ENCODE results near the gene FAM83G.
"Not testable (repeated sequence)": the region's sequence is repeated elsewhere in the genome, so short reads cannot be mapped to it uniquely, and the experiment has no call there.

Gene FAM83G, protein sequence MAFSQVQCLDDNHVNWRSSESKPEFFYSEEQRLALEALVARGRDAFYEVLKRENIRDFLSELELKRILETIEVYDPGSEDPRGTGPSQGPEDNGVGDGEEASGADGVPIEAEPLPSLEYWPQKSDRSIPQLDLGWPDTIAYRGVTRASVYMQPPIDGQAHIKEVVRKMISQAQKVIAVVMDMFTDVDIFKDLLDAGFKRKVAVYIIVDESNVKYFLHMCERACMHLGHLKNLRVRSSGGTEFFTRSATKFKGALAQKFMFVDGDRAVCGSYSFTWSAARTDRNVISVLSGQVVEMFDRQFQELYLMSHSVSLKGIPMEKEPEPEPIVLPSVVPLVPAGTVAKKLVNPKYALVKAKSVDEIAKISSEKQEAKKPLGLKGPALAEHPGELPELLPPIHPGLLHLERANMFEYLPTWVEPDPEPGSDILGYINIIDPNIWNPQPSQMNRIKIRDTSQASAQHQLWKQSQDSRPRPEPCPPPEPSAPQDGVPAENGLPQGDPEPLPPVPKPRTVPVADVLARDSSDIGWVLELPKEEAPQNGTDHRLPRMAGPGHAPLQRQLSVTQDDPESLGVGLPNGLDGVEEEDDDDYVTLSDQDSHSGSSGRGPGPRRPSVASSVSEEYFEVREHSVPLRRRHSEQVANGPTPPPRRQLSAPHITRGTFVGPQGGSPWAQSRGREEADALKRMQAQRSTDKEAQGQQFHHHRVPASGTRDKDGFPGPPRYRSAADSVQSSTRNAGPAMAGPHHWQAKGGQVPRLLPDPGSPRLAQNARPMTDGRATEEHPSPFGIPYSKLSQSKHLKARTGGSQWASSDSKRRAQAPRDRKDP

DNA sequence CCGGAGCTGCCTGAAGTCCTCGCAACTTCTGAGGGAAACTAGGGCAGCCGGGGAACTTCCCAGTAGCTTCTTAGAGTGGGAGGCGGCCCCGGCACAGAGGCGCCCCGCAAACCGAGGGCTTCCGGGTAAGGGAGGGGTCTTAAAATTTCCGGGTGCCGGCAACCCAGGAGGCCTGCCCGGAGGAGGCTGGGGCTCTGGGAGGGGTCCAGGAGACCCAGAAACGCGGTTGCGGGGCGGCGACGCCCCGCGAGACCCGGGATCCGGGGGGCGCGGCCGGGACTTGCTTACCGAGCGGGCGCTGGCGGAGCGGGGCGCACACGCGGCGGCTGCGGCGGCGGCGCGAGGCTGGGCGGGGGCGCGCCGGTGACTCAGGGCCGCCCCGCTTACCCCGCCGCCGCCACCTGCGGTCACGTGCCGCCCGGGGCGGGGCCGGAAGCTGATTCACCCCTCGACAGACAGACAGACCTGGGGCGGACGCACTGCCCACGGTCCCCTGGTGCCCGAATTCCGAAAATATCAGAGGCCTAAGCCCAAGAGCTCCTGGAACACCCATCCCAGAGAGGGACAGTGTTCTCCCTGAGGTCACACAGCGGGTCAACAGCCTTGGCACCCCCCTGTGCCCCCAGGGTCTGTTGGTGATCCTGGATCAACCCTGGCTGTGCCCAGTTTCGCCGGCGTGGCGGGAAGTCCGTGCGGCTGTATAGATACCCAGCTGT, at the start of gene FAM83G:
TSS of gene FAM83G (minus strand) at position 344 of the 716 bp plus-strand sequence. CDS start 723 bp downstream, outside the sequence.
- peak; percentile 74 for DNase-seq

DNA sequence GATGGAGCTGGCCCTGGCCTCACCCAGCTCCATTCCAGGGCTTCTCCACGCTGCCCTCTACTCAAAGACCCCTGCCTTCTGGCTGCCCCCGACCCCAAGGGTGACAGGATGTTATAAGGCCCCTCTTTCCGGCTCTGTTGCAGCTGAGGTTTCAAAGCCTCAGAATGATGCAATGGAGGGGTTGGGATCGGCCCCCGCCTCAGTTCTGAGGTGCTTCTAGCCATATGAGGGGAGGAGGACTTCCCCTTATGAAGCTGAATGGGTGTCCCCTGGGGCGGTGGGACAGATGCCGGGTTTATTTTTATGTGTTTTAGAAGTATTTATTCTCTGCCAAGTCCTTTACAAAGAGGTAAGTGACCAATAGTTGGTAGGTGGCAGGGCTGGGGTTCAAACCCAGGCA, 44.3 kb upstream of the FAM83G start:
- DNase-seq: not testable (repeated sequence)

DNA sequence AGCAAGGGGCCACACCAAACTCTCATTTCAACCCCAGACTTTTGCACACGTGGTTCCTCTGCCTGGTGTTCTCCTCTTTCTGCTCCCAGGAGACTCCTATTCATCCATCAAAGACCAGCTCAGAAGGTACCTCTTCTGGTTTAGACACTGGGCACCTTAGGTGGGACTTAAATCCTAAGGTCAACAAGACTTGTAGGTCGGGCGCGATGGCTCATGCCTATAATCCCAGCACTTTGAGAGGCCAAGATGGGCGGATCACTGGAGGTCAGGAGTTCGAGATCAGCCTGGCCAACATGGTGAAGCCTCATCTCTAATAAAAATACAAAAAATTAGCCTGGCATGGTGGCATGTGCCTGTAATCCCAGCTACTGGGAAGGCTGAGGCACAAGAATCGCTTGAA, 42.9 kb upstream of the FAM83G start:
- not testable (repeated sequence) for DNase-seq

DNA sequence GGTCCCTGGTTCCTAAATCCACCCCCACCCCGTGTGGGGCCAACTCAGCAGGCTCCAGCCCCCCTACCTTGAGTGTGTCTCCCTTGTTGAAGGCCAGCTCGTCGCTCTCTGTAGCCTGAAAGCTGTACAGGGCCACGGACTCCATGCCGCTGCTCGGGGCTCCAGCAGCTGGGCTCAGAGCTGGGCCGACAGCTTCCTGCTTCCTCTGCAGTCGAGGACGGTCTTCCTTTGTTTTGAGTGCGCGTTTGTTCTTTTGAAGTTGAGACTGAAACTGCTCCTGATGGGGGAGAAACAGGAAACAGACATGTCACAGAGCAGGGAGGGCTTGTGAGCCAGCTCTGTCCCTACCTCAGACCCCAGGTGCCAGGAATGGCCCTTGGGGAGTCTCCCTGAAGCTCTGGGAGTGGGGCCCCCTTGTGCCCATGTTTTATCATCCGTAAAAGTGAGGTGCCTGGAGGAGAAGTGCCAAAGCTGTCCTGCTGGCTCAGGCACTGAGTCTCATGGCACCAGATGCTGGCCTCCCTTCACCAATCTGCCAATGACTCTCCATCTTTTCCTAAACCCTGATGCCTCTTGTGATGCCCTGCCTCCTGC, 42.3 kb upstream of the FAM83G start, which contains the start of gene GRAP:
TSS of gene GRAP (minus strand) at position 176 of the 594 bp plus-strand sequence. CDS start at position 145, 31 bp downstream.
- DNase-seq: not testable (repeated sequence)

DNA sequence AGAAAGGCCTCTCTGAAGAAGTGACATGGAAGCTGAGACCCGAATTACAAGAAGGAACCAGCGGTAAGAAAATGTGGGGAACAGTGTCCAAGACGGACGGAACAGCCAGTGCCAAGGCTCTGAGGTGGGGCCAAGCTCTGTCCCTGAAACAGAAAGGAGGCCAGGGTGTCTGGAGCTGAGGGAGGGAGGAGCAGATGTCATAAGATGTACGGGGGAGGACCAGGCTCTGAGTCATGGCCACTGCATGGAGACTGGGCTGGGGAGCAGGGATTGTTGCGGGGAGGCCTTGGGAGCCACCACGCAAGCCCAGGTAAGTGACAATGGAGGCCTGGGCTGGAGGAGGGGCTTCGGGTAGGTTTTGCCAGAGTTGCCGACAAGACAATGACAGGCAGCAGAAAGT, 40.1 kb upstream of the FAM83G start:
- DNase-seq: not testable (repeated sequence)

DNA sequence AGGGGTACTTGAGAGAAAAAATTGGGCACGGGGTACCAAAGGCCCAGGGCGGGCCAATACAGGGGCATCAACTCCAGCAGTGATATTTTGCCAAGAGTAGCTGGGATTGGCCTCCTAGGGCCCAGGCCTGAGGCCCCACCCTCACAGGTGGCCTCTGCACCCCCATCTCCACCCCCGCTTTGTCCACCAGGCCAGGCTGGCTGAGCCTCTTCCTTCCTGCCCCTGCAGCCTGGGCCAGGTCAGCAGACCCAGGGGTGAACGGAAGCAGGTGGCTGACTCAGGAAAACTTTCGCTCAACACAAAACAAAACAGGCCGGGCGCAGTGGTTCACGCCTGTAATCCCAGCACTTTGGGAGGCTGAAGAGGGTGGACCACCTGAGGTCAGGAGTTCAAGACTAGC, 38.5 kb upstream of the FAM83G start:
- not testable (repeated sequence) for DNase-seq

DNA sequence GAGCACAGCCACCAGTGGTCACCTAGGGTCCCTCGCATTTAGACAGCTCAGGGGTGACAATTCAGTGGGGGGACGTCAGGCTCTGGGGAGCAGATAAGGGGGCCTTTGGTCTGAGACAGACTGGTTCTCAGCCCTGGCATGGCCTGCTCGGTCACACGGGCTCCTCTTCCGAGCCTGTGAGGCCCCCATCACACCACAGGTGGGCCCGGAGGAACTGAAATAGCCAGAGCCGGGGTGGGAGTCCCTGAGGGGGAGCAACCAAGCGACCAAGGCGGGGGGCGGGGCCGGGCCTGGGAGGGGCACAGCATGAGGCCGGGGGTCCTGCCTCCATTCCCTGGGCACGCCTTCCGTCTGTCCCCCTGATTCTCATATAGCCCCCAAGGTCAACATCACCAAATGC, 37.8 kb upstream of the FAM83G start:
- DNase-seq: not testable (repeated sequence)

DNA sequence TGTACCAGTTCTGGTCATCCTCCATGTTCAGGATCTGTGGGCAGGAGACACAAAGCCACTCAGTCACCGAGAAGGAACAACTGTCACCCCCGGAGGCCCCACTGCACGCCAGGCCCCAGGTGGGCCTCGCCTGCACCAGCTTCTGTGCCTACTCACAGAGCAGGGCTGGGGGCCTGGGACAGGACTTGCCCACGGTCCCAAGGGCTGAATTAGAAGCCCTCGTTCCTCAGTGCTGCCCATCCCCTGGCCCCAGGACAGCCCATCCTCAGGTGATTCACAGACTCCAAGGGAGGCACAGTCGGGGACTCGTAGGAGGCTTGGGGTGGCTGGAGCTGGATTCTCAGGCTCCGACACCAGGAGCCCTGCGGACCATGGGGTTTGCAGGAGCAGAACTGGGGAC, 37.3 kb upstream of the FAM83G start:
- not testable (repeated sequence) for DNase-seq

DNA sequence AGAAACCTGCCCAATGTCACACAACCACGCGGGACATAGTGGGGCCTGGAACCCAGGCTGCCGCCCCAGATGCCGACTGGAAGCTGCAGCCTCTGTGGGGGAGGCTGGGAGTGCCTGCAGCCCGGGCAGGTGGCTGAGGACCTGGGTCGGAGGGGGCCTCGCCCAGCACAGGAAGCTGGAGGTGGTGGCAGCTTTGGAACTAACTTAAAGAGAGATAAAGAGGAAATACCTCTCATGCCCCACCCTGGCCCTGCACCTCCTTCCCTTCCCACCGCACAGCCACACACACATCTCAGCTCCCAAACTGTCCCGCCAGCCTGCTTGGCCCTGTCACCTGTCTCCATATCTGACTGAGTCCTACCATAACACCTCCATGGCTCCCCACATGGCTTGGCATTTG, 35.8 kb upstream of the FAM83G start:
- DNase-seq: not testable (repeated sequence)

DNA sequence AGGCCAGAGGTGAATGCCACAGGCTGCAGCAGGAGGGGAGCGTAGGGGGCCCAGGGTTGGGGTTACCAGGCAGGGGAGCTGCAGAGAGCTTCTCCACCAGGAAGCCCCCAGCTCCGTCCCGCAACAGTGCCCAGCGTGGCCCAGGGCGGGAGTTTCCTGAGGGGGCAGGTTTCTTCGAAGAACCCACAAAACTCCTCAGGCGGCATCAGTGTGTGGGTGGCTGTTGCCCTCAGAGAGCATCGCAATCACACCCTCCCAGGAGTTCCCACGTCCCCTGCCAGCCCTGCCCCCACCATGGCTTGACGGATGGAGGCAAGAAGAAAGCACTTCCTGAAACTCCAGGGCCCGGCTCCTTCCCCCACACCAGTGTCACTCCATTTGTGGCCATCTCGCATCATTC, 34.2 kb upstream of the FAM83G start:
- not testable (repeated sequence) for DNase-seq

DNA sequence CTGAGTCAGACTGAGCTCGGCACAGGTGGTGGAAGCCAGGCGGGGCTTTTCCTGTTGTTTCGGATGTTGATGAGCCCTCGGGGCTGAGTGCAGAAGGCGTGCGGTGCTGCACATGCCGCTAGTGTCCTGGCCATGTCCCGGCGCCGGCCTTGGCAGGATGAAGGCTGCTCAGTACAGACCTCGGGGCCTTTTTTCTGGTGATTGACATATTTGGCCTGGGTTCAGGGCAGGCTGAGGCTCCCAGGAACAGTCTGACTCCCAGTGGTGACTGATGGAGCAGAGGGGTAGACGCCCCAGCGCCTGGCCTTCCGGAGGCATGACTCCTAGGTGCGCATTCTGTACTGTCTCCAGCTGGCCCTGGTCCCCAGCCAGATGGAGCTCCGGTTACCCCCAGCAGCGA, 33.4 kb upstream of the FAM83G start:
- DNase-seq: not testable (repeated sequence)

DNA sequence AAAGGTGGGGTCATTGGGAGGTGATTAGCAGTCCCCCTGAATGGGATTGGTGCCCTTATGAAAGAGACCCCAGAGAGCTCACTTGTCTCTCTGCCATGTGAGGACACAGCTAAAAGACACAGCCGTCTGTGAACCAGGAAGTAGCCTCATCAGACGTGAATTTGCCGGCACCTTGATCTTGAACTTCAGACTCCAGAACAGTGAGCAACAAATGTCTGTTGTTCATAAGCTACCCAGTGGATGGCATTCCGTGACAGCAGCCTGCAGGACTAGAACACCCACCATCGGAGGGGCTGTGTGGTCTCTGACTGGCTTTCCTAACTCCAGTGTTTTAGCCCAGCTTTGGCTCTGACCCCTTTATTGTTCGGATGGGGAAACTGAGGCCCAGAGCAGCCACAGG, 33.0 kb upstream of the FAM83G start:
- not testable (repeated sequence) for DNase-seq

DNA sequence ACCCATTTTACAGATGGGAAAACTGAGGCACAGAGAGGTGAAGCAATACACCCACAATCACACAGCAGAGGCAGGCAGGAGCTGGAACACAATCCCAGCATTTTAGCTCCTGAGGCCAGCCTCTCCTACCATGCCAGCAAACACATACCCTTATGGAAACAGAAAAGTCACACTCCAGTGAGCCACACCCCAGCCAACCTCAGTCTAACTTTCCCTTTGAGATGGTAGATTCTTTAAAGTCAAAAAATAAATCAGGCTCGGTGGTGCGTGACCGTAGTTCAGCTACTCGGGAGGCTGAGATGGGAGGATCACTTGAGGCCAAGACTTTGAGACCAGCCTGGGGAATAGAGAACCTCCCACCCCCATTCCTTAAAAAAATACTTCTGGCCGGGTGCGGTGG, 31.6 kb upstream of the FAM83G start:
- DNase-seq: not testable (repeated sequence)

DNA sequence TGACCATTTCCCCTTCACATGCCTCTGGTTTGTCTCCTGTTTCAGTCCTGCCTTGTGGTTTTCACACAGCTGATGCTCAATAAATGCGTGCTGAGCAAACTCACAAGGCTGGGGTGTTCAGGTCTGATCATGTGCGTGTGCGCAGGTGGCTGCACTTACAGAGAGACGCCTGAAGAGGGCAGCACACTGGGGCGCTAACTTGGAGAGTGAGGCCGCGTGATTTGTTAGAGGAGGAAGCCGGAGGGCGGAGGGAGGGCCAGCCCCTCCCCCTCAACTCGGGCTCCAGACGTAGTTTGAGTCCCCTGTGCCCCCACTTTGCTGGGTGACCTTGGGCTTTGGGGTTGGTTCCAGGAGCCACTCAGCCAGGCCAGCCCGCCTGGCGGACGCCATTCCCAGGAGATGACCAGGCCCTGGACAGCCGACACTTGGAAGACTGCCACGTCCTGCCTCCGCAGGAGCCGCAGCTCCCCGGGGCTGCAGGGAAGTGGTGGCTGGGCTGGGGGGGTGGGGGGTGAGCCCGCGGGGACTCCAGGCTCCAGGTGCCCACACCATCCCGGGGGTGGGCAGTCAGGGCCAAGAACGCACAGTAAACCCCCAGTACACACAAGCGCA, 27.9 kb upstream of the FAM83G start:
- not testable (repeated sequence) for DNase-seq

DNA sequence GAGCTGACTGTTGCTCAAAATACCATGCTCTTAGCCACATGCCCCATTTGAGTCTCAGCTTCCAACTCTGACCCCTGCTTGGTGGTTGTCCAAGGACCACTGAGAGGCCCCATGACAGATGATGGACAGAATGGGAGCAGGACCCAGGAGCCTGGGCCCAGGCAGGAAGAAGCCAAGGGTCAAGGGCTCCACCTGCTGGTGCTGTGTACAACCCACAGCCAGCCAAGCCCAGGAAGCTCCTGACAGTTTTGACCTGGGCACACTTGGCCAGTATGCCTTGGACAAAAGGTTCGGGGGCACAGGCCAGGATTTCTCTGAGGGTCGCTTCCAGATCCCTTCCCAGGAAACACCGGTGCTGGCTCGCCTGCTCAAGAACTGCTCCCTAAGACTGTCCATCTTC, 27.2 kb upstream of the FAM83G start:
- not testable (repeated sequence) for DNase-seq

DNA sequence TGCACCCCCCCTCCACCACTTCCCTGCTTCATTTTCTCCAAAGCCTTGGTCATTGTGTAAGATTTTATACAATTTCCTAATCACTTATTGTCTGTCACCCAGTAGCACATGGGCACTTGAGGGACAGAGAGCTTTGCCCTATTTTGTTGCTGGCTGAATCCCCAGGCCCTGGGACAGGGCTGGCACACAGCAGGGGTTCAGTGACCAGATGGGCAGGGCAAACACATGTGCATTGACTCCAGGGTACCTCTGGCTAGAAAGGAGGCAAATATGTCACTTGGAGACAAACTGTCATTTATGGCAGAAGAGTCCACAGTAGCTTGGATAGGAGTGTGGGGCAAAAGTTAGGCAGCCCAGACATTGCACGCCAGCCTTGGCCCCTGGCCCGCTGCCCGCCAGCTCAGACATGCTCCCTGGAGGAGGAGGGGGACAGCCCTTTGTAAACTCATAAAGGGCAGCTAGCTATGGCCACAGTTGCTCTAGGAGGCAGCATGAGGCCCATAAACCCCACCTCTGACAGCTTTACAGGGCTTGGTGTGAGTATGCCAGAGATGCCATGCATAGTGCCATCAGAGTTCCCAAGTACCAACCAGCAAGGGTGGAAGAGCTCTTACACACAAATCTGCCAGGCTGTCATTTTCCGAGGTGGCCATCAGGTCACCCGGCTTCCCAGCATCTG, 26.3 kb upstream of the FAM83G start:
- DNase-seq: not testable (repeated sequence)

DNA sequence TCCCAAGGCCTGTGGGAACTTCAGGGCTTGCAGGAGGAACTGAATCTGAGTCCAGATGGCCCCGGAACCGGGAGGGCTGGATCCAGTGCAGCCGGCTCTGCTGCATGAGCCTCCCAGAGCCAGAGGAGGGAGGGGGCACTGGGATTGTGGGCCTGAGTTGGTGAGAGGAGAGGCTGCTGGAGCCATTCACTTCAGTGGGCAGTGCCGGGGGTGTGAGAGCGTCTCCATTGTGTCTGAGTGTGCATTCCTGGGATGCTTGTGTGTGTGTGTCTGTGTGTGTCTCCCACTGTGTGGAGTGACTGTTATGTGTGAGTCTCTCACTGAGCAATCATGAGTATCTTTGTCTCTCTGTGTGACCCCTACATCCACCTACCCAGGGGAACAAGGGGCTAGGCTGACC, 25.2 kb upstream of the FAM83G start:
- DNase-seq: not testable (repeated sequence)

DNA sequence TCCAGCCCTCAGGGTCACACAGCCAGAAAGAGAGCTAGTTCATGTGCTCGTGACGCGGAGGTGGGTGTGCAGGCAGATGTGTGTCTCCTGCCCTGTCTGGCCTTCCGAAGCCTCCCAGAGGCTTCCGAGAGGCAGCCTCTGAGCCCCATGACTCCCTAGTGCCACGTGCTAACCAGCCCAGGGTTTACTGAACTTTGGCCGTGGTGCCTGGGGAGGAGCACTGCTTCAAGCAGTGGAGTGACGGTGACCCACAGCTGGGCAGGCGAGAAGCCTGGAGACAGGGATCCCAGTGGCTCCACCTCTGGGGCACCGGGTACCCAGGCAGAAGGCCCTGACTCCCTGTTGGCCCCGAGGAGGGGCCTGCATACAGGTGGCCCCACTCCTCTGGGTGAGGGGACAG, 24.1 kb upstream of the FAM83G start:
- not testable (repeated sequence) for DNase-seq

DNA sequence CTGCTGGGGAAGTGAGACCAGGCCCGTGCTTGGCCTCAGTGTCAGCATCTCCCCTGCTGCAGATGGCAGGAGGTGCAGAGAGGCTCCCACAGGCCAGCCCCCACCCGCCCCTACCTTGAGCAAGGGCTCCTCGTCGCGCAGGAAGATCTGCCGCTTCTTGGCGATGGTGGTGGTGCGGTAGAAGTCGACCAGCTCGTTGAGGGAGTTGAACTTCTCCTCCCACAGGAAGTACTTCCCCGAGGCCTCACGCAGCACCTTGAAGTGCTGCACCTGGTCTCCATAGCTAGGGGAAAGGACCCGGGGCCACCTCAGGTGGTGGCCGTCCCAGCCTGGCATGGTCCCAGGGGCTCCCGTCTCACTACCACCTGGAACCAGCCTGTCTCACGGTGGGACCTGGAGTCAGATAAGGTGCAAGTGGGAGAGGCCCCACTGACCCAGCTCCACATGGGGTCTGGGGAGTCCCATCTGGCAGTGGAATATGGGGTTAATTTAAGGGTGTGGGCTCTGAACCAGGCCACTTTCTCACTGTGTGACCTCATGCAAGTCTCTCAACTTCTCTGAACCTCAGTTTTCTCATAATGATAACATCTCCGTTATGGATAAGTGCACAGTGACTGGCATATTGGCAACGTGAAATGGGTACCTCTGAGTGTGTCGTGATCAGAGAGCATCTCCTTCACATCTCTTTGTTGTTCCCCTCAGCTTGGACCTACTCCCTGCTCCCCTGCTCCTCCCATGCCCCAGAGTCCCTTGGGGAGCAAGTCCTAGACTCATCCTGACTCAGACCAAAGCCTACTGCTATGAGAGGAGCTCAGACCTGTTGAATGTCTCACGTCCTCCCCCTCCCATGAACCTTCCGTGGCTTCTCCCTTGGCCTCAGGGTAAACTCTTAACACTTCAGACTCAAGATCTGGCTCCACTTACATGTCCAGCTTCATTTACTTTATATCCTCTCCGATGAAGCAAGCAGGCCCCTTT, 19.8 kb upstream of the FAM83G start:
- DNase-seq: no peak
